Psoas muscle (tissue), 8 donors: ENCODE data around the gene M6PR. TPM values are rescaled to one million over a fixed set of nuclear protein-coding genes. Genes with fewer than 3 reads are reported as not detected.

Experiments
- ATAC-seq, 4 donors: fragments of 200-7000 bp; cut with Tn5 transposase; one replicate each; pipeline ENCODE4 v1.9.1; 2020; ENCODE audit warnings: moderate library complexity in 3 of 4, mild to moderate bottlenecking in 2 of 4
- DNase-seq, 2 donors: peaks; one replicate each; pipeline ENCODE4 v3.0.0-alpha.2; 2020
- H3K27ac ChIP-seq: fragments of 200-600 bp; one replicate; pipeline ENCODE4 v1.8.0; 2022
- H3K27me3 ChIP-seq, 3 donors: fragments of 200-600 bp in 1 of 3; one replicate each; pipeline versions ENCODE4 v1.6.1 to v1.8.0; 2013 to 2022; ENCODE audit warnings: low read length in 2 of 3, mild to moderate bottlenecking in 2 of 3, moderate library complexity in 1 of 3; ENCODE audit not compliant: insufficient read depth in 3 of 3
- H3K36me3 ChIP-seq, 2 donors: fragments of 200-600 bp in 1 of 2; one replicate each; pipeline versions ENCODE4 v1.6.1 to v1.8.0; 2013 to 2022; ENCODE audit warnings: low read depth in 1 of 2, mild to moderate bottlenecking in 1 of 2, moderate library complexity in 1 of 2; ENCODE audit not compliant: insufficient read depth in 1 of 2
- H3K4me1 ChIP-seq: fragments of 200-600 bp; one replicate; pipeline ENCODE4 v1.8.0; 2022
- H3K4me3 ChIP-seq: fragments of 200-600 bp; one replicate; pipeline ENCODE4 v1.8.0; 2022; ENCODE audit warnings: mild to moderate bottlenecking
- H3K9me3 ChIP-seq: fragments of 200-600 bp; one replicate; pipeline ENCODE4 v1.8.0; 2022
- CTCF ChIP-seq: fragments of 200-600 bp; IDR thresholded peaks from one replicate; pipeline ENCODE4 v1.8.0; 2022; ENCODE audit warnings: antibody characterized with exemption
- WGBS, 3 donors: extraction: QIAGEN DNeasy Blood & Tissue Kit; methylation state at CpG; one replicate each; pipeline versions ENCODE4 v1.1.6 to v1.1.7; 2013; 5-methylcytosine and 5-hydroxymethylcytosine counted together
- intact Hi-C, 2 donors: fragments of 100-400 bp; cut with DNase I; formaldehyde crosslinking; loops; one replicate each; pipeline versions ENCODE4 v1.11.0 to v1.14.2; 2022
- long read RNA-seq, 2 donors: library from polyadenylated mRNA; unstranded; transcript quantifications; one replicate each; pipeline ENCODE4 v2.0.0, GENCODE V29; 2021
- polyA plus RNA-seq, 3 donors: library from polyadenylated mRNA; stranded (reverse); fragments of 200-250 nt; gene quantifications; one replicate each; pipeline ENCODE4 v1.2.3, GENCODE V29; 2013
- total RNA-seq, 4 donors: library from RNA; stranded (reverse); fragmentation: NEBNext Ultra II Directional in 2 of 4; extraction: Animal tissue kit (Norgen Biotek cat#: 25700) in 2 of 4; gene quantifications; one replicate each; pipeline versions ENCODE4 v1.2.1 to v1.2.4, GENCODE V29; 2021 to 2023
- donor health status: healthy with polysubstance abuse.
- donor health status: DM: no; HTN: no; CAD: no; lungs with moderate emphysema.
- donor health status: Bipolar disorder and iron deficiency.
- donor health status: healthy.
- donor health status: DM: yes; HTN: yes; CAD: no.
- donor health status: DM: no; HTN: no; CAD: no.
- donor health status: DM: no; HTN: no; CAD: no.
- donor health status: DM: yes; HTN: yes; CAD: no.

The M6PR gene
- total RNA-seq (10 to 100 TPM; 45.8 to 85.0 (median 62.6) TPM), polyA plus RNA-seq (100 to 1,000 TPM in 1 of 3 donors, 10 to 100 TPM in 2; 45.0 to 102 (median 93.5) TPM)
- long read RNA-seq, donor 1, transcript M6PR-201 (7 exons, 2,756 nt): major isoform, 65 of 77 reads
- long read RNA-seq, donor 1, partial matches to known transcripts: 5 of 77 reads
- long read RNA-seq, donor 1, other reads (novel, unspliced or antisense): 7 of 77 reads
- long read RNA-seq, donor 2, transcript M6PR-201 (7 exons, 2,756 nt): major isoform, 63 of 114 reads
- long read RNA-seq, donor 2, partial matches to known transcripts: 16 of 114 reads
- long read RNA-seq, donor 2, other reads (novel, unspliced or antisense): 35 of 114 reads

GRCh38 chr12:8949342-8950220 lies at the start of gene M6PR:
M6PR (minus strand) TSS chr12:8949645; CDS start chr12:8946404, 3,241 bp downstream.
- Histone ChIP-seq H3K27me3 (no peaks in the 10 kb centered on the region), H3K4me3 (peak within 1 kb of the TSS; percentile 80), H3K27ac (peak within 1 kb of the TSS; percentile 99), H3K36me3 (peaks cover 0 to 37% of the 10 kb centered on the region in 2 donors), H3K4me1 (peaks cover 24% of the 10 kb centered on the region), H3K9me3 (no peaks in the 10 kb centered on the region)
- peak; percentile 95 to 97 (median 96) for ATAC-seq
- intact Hi-C loops: loop anchor here (2.0 to 5.0 kb wide), 3 partner anchors 37 to 89 kb away; partner anchors contain the start of gene PHC1 (in 1 of the 2)
- WGBS, 3 donors: 0 to 1% (median 0%) methylated on average over 66 of the region's 66 CpGs
- peak; percentile 61 for TF ChIP-seq CTCF
- DNase-seq: peak; percentile 93 to 97

- H3K4me1 ChIP-seq: no peaks in the 10 kb centered on the region
- H3K4me3 ChIP-seq: no peak overlapping the region
- no peak for TF ChIP-seq CTCF
- H3K36me3 ChIP-seq: no peaks in the 10 kb centered on the region
- no peaks in the 10 kb centered on the region for H3K9me3 ChIP-seq
- DNase-seq (no peak), ATAC-seq (no peak)
- intact Hi-C loops: no loop called here
- H3K27ac ChIP-seq: no peak overlapping the region
- H3K27me3 ChIP-seq: no peaks in the 10 kb centered on the region
- 67 to 84% (median 76%) methylated on average over 5 of the region's 5 CpGs for WGBS, 3 donors
Measured at GRCh38 chr12:8996682-8997405, 47.4 kb upstream of the M6PR start.

- ATAC-seq (no peak), DNase-seq (no peak)
- intact Hi-C loops: no loop called here
- no peaks in the 10 kb centered on the region for H3K27me3 ChIP-seq
- H3K4me3 ChIP-seq: no peak overlapping the region
- 83 to 88% (median 86%) methylated on average over 4 of the region's 4 CpGs for WGBS, 3 donors
- H3K27ac ChIP-seq: no peak overlapping the region
- H3K9me3 ChIP-seq: no peaks in the 10 kb centered on the region
- no peaks in the 10 kb centered on the region for H3K4me1 ChIP-seq
- no peak for TF ChIP-seq CTCF
- no peaks in the 10 kb centered on the region for H3K36me3 ChIP-seq
Measured at GRCh38 chr12:8995021-8995775, 45.8 kb upstream of the M6PR start.

- Histone ChIP-seq H3K27me3 (no peaks in the 10 kb centered on the region), H3K36me3 (no peaks in the 10 kb centered on the region), H3K27ac (no peak overlapping the region), H3K4me1 (no peaks in the 10 kb centered on the region), H3K4me3 (no peak overlapping the region), H3K9me3 (no peaks in the 10 kb centered on the region)
- DNase-seq: no peak
- TF ChIP-seq CTCF: no peak
- intact Hi-C loops: no loop called here
- no peak for ATAC-seq
- 80 to 91% (median 86%) methylated on average over 3 of the region's 3 CpGs for WGBS, 3 donors
Measured at GRCh38 chr12:8993827-8994226, 44.4 kb upstream of the M6PR start.
